B cell (primary cell): ENCODE measurements around the gene REEP2. TPM values are rescaled to one million over a fixed set of nuclear protein-coding genes. Genes with fewer than 3 reads are reported as not detected.

Source experiments
- ATAC-seq: fragments of 200-7000 bp; cut with Tn5 transposase; one replicate; pipeline ENCODE4 v1.10.0; 2021; ENCODE audit warnings: low read depth, mild to moderate bottlenecking, moderate number of reproducible peaks, moderate library complexity
- CTCF ChIA-PET: fragments of 350-600 bp; sonication (Branson Sonifier 250); formaldehyde crosslinking; loops from one replicate; lab custom pipeline; 2021; ENCODE audit warnings: antibody characterized with exemption, inconsistent platforms; lab: Charles Lee
- POLR2A ChIA-PET: fragments of 350-600 bp; sonication (Branson Sonifier 250); formaldehyde crosslinking; loops from one replicate; lab custom pipeline; 2021; ENCODE audit warnings: antibody characterized with exemption; lab: Charles Lee
- DNase-seq: peaks from one replicate; pipeline ENCODE4 v3.0.0; 2013
- H2AFZ ChIP-seq: 2 replicates; pipeline ENCODE4 v1.6.1; 2012; ENCODE audit warnings: mild to moderate bottlenecking, low read depth, low read length; ENCODE audit not compliant: insufficient read depth, poor library complexity, severe bottlenecking
- H3K27ac ChIP-seq, 2 donors: 1 replicate in 1 of 2; 2 replicates in 1 of 2; pipeline ENCODE4 v1.5.1; 2012 to 2013; ENCODE audit warnings: low read length in 2 of 2, mild to moderate bottlenecking in 2 of 2, moderate library complexity in 1 of 2
- H3K27me3 ChIP-seq, 4 experiments: fragments of 200-600 bp in 1 of 4; sonication (generic) in 1 of 4; replicated peaks in 1 of 4; 1 replicate in 2 of 4; 2 replicates in 2 of 4; pipeline versions ENCODE4 v1.6.1 to v1.7.0; 2013 to 2016; ENCODE audit warnings: low read length in 3 of 4, mild to moderate bottlenecking in 2 of 4, mixed read lengths in 1 of 4, moderate library complexity in 1 of 4; ENCODE audit not compliant: insufficient read depth in 4 of 4, control insufficient read depth in 3 of 4; ENCODE audit errors: control extremely low read depth in 1 of 4
- H3K36me3 ChIP-seq, 2 experiments: replicated peaks in 1 of 2; 1 replicate in 1 of 2; 2 replicates in 1 of 2; pipeline versions ENCODE4 v1.6.1 to v1.7.1; 2013; ENCODE audit warnings: low read length in 1 of 2; ENCODE audit not compliant: insufficient read depth in 2 of 2, control insufficient read depth in 1 of 2; ENCODE audit errors: control extremely low read depth in 1 of 2, extremely low read depth in 1 of 2
- H3K4me1 ChIP-seq, 2 donors: fragments of 200-600 bp in 1 of 2; sonication (generic) in 1 of 2; 1 replicate in 1 of 2; 2 replicates in 1 of 2; pipeline versions ENCODE4 v1.5.1 to v1.6.1; 2013 to 2017; ENCODE audit warnings: low read length in 2 of 2; ENCODE audit not compliant: control insufficient read depth in 2 of 2, insufficient read depth in 2 of 2
- H3K4me2 ChIP-seq: replicated peaks from 2 replicates; pipeline ENCODE3; 2012; ENCODE audit warnings: mild to moderate bottlenecking, low read depth, low read length; ENCODE audit not compliant: poor library complexity, severe bottlenecking
- H3K4me3 ChIP-seq, 5 experiments: fragments of 200-600 bp in 1 of 5; sonication (generic) in 1 of 5; 1 replicate in 3 of 5; 2 replicates in 2 of 5; pipeline versions ENCODE4 v1.5.1 to v1.7.0; 2011 to 2016; ENCODE audit warnings: low read length in 4 of 5, mild to moderate bottlenecking in 4 of 5, low read depth in 2 of 5, control low read depth in 1 of 5, moderate library complexity in 1 of 5; ENCODE audit not compliant: insufficient read depth in 1 of 5; ENCODE audit errors: control extremely low read depth in 1 of 5, extremely low read depth in 1 of 5
- H3K79me2 ChIP-seq: fragments of 200-600 bp; sonication (generic); one replicate; pipeline ENCODE4 v1.6.0; 2016; ENCODE audit warnings: low read length; ENCODE audit not compliant: control insufficient read depth, insufficient read depth
- H3K9ac ChIP-seq: fragments of 200-600 bp; sonication (generic); 2 replicates; pipeline ENCODE4 v1.6.1; 2017; ENCODE audit warnings: mild to moderate bottlenecking, low read length, moderate library complexity
- H3K9me3 ChIP-seq, 3 donors: one replicate each; pipeline versions ENCODE4 v1.6.1 to v1.7.1; 2013; ENCODE audit warnings: low read length in 2 of 3; ENCODE audit not compliant: control insufficient read depth in 2 of 3, insufficient read depth in 1 of 3; ENCODE audit errors: control extremely low read depth in 1 of 3
- H4K20me1 ChIP-seq: 2 replicates; pipeline ENCODE4 v1.6.0; 2012; ENCODE audit warnings: mild to moderate bottlenecking, low read length; ENCODE audit not compliant: insufficient read depth, control insufficient read depth, poor library complexity, severe bottlenecking
- H3K27ac Mint-ChIP-seq: one replicate; pipeline ENCODE4 v1.8.0; 2021; ENCODE audit warnings: mixed read lengths
- H3K27me3 Mint-ChIP-seq: one replicate; pipeline ENCODE4 v1.8.0; 2021; ENCODE audit warnings: mixed read lengths
- H3K4me1 Mint-ChIP-seq: one replicate; pipeline ENCODE4 v1.8.0; 2021; ENCODE audit warnings: mixed read lengths
- H3K4me3 Mint-ChIP-seq: one replicate; pipeline ENCODE4 v1.8.0; 2021; ENCODE audit warnings: mixed read lengths
- H3K9me3 Mint-ChIP-seq: one replicate; pipeline ENCODE4 v1.8.0; 2022; ENCODE audit warnings: mixed read lengths; ENCODE audit not compliant: insufficient read depth
- CTCF ChIP-seq: fragments of 200-600 bp; IDR thresholded peaks from one replicate; pipeline ENCODE4 v1.8.0; 2022; ENCODE audit warnings: antibody characterized with exemption, mild to moderate bottlenecking
- EZH2 ChIP-seq: IDR thresholded peaks from 2 replicates; pipeline ENCODE4 v1.6.1; 2012; ENCODE audit warnings: borderline replicate concordance, low read depth, mild to moderate bottlenecking, moderate library complexity, low read length; ENCODE audit not compliant: insufficient read depth, poor library complexity, severe bottlenecking
- WGBS: methylation state at CpG from one replicate; pipeline ENCODE4 v1.1.5; 2013; ENCODE audit warnings: missing lambda C conversion rate; ENCODE audit not compliant: insufficient coverage; 5-methylcytosine and 5-hydroxymethylcytosine counted together
- intact Hi-C: fragments of 100-400 bp; cut with micrococcal nuclease; formaldehyde crosslinking; loops from one replicate; pipeline ENCODE4 v1.10.0; 2022
- polyA plus RNA-seq: library from polyadenylated mRNA; depleted of rRNA; stranded (reverse); fragments of >200 nt; gene quantifications from 2 replicates; pipeline ENCODE4 v1.2.3, GENCODE V29; 2012
- total RNA-seq, 2 donors: library from RNA; stranded (reverse); fragments of 120-200 nt in 1 of 2; gene quantifications; 1 replicate in 1 of 2; 2 replicates in 1 of 2; pipeline versions ENCODE4 v1.2.3 to v1.2.4, GENCODE V29; 2013 to 2022

REEP2 gene
- total and polyA plus RNA-seq, 2 donors (not counting 1 experiment from before 2014, with no cell fraction given): 0.20 TPM; not detected in 1

- peak overlapping the region; percentile 93 for H3K4me2 ChIP-seq
Measured at GRCh38 chr5:138492560-138493045, 53.7 kb downstream of the REEP2 start.

More at GRCh38 chr5:138492560-138493045, 53.7 kb downstream of the REEP2 start:
- TF ChIP-seq EZH2: no peak
- TF ChIP-seq CTCF: no peak
- no peak for DNase-seq
- H3K36me3 ChIP-seq: no peaks in the 10 kb centered on the region
- H3K27ac Mint-ChIP-seq: peak overlapping the region; percentile 63
- peaks cover 19% of the 10 kb centered on the region in 2 donors for H3K4me1 ChIP-seq
- intact Hi-C loops: loop anchor here (1.0 kb wide), 2 partner anchors 27 to 51 kb away; partner anchors contain the start of genes EGR1 and ETF1
- ChIA-PET POLR2A (interaction anchor here (0.5 to 1.0 kb wide), 3 partner anchors 10 to 83 kb away, joined by 3 to 4 read pairs (median 3); no protein-coding TSS in a partner anchor), CTCF (interaction anchor here (0.7 to 1.4 kb wide), 3 partner anchors 11 to 42 kb away, joined by 3 to 5 read pairs (median 4); partner anchors contain the start of gene EGR1)
- H4K20me1 ChIP-seq: peaks cover 17% of the 10 kb centered on the region
- H3K9me3 ChIP-seq: peaks cover 0 to 16% (median 0%) of the 10 kb centered on the region in 3 donors
- peaks cover 6% of the 10 kb centered on the region for H3K4me1 Mint-ChIP-seq
- peaks cover 0 to 51% (median 29%) of the 10 kb centered on the region in 4 experiments for H3K27me3 ChIP-seq
- H3K9ac ChIP-seq: peak overlapping the region; percentile 67
- no peak overlapping the region for H3K27ac ChIP-seq
- peaks cover 29% of the 10 kb centered on the region for H3K27me3 Mint-ChIP-seq
- WGBS: 49% methylated on average over 9 of the region's 10 CpGs
- no peaks in the 10 kb centered on the region for H3K79me2 ChIP-seq
- ATAC-seq: no peak
- no peaks in the 10 kb centered on the region for H3K9me3 Mint-ChIP-seq
- H2AFZ ChIP-seq: peak overlapping the region; percentile 75
- H3K4me3 Mint-ChIP-seq: peak overlapping the region; percentile 93
- peak overlapping the region in 4 of 5 experiments; percentile 36 to 61 (median 56) for H3K4me3 ChIP-seq
